Pancreas (tissue), 10 donors: ENCODE measurements around the gene ELANE. TPM values are rescaled to one million over a fixed set of nuclear protein-coding genes. Genes with fewer than 3 reads are reported as not detected.

ENCODE experiments used
- ATAC-seq, 4 donors: fragments of 200-7000 bp; cut with Tn5 transposase; one replicate each; pipeline versions ENCODE4 v1.8.0 to v1.9.1; 2020; ENCODE audit warnings: mild to moderate bottlenecking in 4 of 4, moderate library complexity in 4 of 4
- DNase-seq, 6 donors: peaks; one replicate each; pipeline ENCODE4 v3.0.0-alpha.2; 2020
- FAIRE-seq: peaks from 2 replicates; lab custom pipeline; 2012; peaks lifted over from hg19 to GRCh38; lab: Jason Lieb, UNC
- H3K27ac ChIP-seq, 4 donors: fragments of 200-600 bp; sonication (generic); 1 replicate in 3 of 4; 2 replicates in 1 of 4; pipeline versions ENCODE4 v1.5.0 to v1.8.0; 2020
- H3K27me3 ChIP-seq, 4 donors: fragments of 200-600 bp; one replicate each; pipeline ENCODE4 v1.8.0; 2021
- H3K36me3 ChIP-seq, 3 donors: fragments of 200-600 bp; sonication (generic) in 1 of 3; one replicate each; pipeline versions ENCODE4 v1.5.0 to v1.8.0; 2020 to 2021
- H3K4me1 ChIP-seq, 3 donors: fragments of 200-600 bp; one replicate each; pipeline ENCODE4 v1.8.0; 2021
- H3K4me3 ChIP-seq, 4 donors: fragments of 200-600 bp; sonication (generic) in 2 of 4; one replicate each; pipeline versions ENCODE4 v1.5.0 to v1.8.0; 2020 to 2021
- H3K9me3 ChIP-seq, 4 donors: fragments of 200-600 bp; one replicate each; pipeline ENCODE4 v1.8.0; 2021
- WGBS, 2 donors: extraction: QIAGEN DNeasy Blood & Tissue Kit; methylation state at CpG; one replicate each; pipeline ENCODE4 v1.1.7; 2013; 5-methylcytosine and 5-hydroxymethylcytosine counted together
- intact Hi-C, 3 donors: fragments of 100-400 bp; cut with DNase I; formaldehyde crosslinking; loops; one replicate each; pipeline versions ENCODE4 v1.11.1 to v1.14.2; 2022
- polyA plus RNA-seq, 2 donors: library from polyadenylated mRNA; stranded (reverse); fragments of 200-250 nt; gene quantifications; one replicate each; pipeline ENCODE4 v1.2.3, GENCODE V29; 2013
- total RNA-seq, 6 donors: library from RNA; stranded (reverse); fragmentation: NEBNext Ultra II Directional in 4 of 6; extraction: Animal tissue kit (Norgen Biotek cat#: 25700) in 4 of 6; gene quantifications; one replicate each; pipeline versions ENCODE4 v1.2.1 to v1.2.4, GENCODE V29; 2021 to 2023
- TF ChIP-seq, protein P1 (sequence below), 4 donors: fragments of 200-600 bp; sonication (generic) in 3 of 4; IDR thresholded peaks; one replicate each; pipeline versions ENCODE4 v1.5.0 to v1.8.0; 2021; ENCODE audit warnings: antibody characterized with exemption in 4 of 4
- donor health status: healthy with polysubstance abuse.
- donor health status: DM: no; HTN: no; CAD: no; lungs with moderate emphysema.
- donor health status: DM: no; HTN: no; CAD: no.
- donor health status: control.
- donor health status: control.
- donor health status: Bipolar disorder and iron deficiency.
- donor health status: DM: yes; HTN: yes; CAD: no.
- donor health status: DM: no; HTN: no; CAD: no.
- donor health status: DM: no; HTN: no; CAD: no.
- donor health status: DM: yes; HTN: yes; CAD: no.

ELANE gene
- total and polyA plus RNA-seq, 8 donors, result 0.16 to 0.57 (median 0.27) TPM; not detected in 4

- no peak for FAIRE-seq
- H3K27ac ChIP-seq, result no peak overlapping the region
- H3K36me3 ChIP-seq, result peaks cover 0 to 14% (median 4%) of the 10 kb centered on the region in 3 donors
- H3K9me3 ChIP-seq, result no peaks in the 10 kb centered on the region
- no peak overlapping the region for H3K4me3 ChIP-seq
- TF ChIP-seq, protein P1, sequence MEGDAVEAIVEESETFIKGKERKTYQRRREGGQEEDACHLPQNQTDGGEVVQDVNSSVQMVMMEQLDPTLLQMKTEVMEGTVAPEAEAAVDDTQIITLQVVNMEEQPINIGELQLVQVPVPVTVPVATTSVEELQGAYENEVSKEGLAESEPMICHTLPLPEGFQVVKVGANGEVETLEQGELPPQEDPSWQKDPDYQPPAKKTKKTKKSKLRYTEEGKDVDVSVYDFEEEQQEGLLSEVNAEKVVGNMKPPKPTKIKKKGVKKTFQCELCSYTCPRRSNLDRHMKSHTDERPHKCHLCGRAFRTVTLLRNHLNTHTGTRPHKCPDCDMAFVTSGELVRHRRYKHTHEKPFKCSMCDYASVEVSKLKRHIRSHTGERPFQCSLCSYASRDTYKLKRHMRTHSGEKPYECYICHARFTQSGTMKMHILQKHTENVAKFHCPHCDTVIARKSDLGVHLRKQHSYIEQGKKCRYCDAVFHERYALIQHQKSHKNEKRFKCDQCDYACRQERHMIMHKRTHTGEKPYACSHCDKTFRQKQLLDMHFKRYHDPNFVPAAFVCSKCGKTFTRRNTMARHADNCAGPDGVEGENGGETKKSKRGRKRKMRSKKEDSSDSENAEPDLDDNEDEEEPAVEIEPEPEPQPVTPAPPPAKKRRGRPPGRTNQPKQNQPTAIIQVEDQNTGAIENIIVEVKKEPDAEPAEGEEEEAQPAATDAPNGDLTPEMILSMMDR (IDR thresholded peaks at IDR 0.05), result no peak
- peaks cover 0 to 3% (median 0%) of the 10 kb centered on the region in 3 donors for H3K4me1 ChIP-seq
- ATAC-seq, result no peak
- H3K27me3 ChIP-seq, result no peaks in the 10 kb centered on the region
- intact Hi-C loops, result loop anchor here in 2 of 3 donors (5.0 to 10.0 kb wide), 3 partner anchors 39 to 116 kb away; partner anchors contain the start of genes KISS1R (in 1 of the 2) and WDR18 (in 1 of the 2)
- DNase-seq, result peak in 1 of 6 donors; percentile 74
- 93 to 95% methylated on average over 29 to 34 of the region's 34 CpGs for WGBS, 2 donors
These were observed 16.5 kb downstream of the ELANE start for GRCh38 chr19:868458-869244.

- intact Hi-C loops, result loop anchor here in 2 of 3 donors (5.0 to 10.0 kb wide), 3 partner anchors 38 to 115 kb away; partner anchors contain the start of genes KISS1R (in 1 of the 2) and WDR18 (in 1 of the 2)
- peaks cover 0 to 17% (median 4%) of the 10 kb centered on the region in 3 donors for H3K36me3 ChIP-seq
- no peak for FAIRE-seq
- DNase-seq, result peak in 1 of 6 donors; percentile 71
- H3K27ac ChIP-seq, result no peak overlapping the region
- no peaks in the 10 kb centered on the region for H3K4me1 ChIP-seq
- no peak overlapping the region for H3K4me3 ChIP-seq
- 85 to 88% methylated on average over 26 to 29 of the region's 29 CpGs for WGBS, 2 donors
- H3K27me3 ChIP-seq, result no peaks in the 10 kb centered on the region
- H3K9me3 ChIP-seq, result no peaks in the 10 kb centered on the region
- peak in 3 of 4 donors; percentile 8 to 47 (median 42) for ATAC-seq
- TF ChIP-seq, protein P1 (IDR thresholded peaks at IDR 0.05), result no peak
These were observed 17.4 kb downstream of the ELANE start for GRCh38 chr19:869245-870177.

DNA sequence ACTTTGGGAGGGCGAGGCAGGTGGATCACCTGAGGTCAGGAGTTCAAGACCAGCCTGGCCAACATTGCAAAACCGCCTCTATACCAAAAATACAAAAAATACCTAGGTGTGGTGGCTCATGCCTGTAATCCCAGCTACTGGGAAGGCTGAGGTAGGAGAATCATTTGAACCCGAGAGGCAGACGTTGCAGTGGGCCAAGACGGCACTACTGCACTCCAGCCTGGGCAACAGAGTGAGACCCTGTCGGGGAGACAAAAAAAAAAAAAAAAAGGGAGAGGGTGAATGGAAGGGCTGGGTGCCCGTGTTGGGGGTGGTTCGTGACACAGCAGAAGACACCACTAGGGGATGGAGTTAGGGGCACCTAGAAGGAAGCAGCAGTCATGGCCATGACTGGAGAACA, 18.2 kb downstream of the ELANE start:
- Histone ChIP-seq H3K9me3 (no peaks in the 10 kb centered on the region), H3K36me3 (peaks cover 0 to 21% (median 4%) of the 10 kb centered on the region in 3 donors), H3K27ac (no peak overlapping the region), H3K4me3 (no peak overlapping the region), H3K4me1 (no peaks in the 10 kb centered on the region), H3K27me3 (no peaks in the 10 kb centered on the region)
- no peak for FAIRE-seq
- no peak for ATAC-seq
- TF ChIP-seq, protein P1 (IDR thresholded peaks at IDR 0.05), result no peak
- WGBS, 2 donors, result 94 to 97% methylated on average over 8 of the region's 8 CpGs
- intact Hi-C loops, result no loop called here
- DNase-seq, result no peak

DNA sequence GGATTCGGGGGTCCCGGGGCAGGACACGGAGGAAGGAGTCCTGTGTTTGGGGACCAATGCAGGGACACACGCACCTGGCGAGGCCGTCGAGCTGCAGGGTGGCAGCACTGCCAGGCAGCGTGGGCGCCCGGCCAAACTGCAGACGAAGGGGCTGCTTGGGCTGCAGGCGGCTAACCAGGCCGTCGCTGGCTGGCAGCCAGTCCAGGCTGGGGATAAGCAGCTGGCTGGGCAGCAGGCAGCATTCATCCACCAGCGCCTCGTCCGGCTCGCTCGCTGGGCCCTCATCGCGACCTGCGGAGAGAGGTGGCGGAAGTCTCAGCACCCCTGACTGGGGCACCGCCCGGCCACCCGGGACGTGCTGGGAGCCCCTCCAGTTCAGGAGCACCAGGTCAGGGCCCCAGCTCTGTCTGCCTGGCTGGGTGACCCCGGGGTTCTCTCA, 18.9 kb downstream of the ELANE start:
- peak in 4 of 6 donors; percentile 43 to 89 (median 65) for DNase-seq
- no peak for FAIRE-seq
- intact Hi-C loops, result no loop called here
- Histone ChIP-seq H3K27ac (no peak overlapping the region), H3K4me1 (no peaks in the 10 kb centered on the region), H3K9me3 (no peaks in the 10 kb centered on the region), H3K27me3 (no peaks in the 10 kb centered on the region), H3K36me3 (peaks cover 0 to 26% (median 4%) of the 10 kb centered on the region in 3 donors), H3K4me3 (no peak overlapping the region)
- ATAC-seq, result peak in 1 of 4 donors; percentile 29
- WGBS, 2 donors, result 80 to 84% methylated on average over 22 to 28 of the region's 28 CpGs
- TF ChIP-seq, protein P1 (IDR thresholded peaks at IDR 0.05), result no peak
